Body of pancreas (tissue), 4 donors: Measurements from ENCODE around the gene PLCZ1.

Source experiments
- CTCF ChIP-seq, 7 experiments: fragments of 450-650 bp in 4 of 7; fragments of 200-600 bp in 3 of 7; sonication (generic) in 3 of 7; IDR thresholded peaks; one replicate each; pipeline ENCODE4 v1.5.1; 2016 to 2019; ENCODE audit warnings: antibody characterized with exemption in 7 of 7
- POLR2A ChIP-seq, 3 donors: fragments of 450-650 bp; IDR thresholded peaks; one replicate each; pipeline ENCODE4 v1.6.1; 2016; ENCODE audit warnings: antibody characterized with exemption in 3 of 3, mild to moderate bottlenecking in 2 of 3

- TF ChIP-seq POLR2A (IDR thresholded peaks at IDR 0.05), result no peak
- TF ChIP-seq CTCF (IDR thresholded peaks at IDR 0.05), result no peak
These were observed 82.5 kb downstream of the PLCZ1 start for GRCh38 chr12:18655351-18655750.
